ENCODE data around the gene AKT1. TPM values are rescaled to one million over a fixed set of nuclear protein-coding genes. Genes with fewer than 3 reads are reported as not detected.
A peak's percentile ranks its signal among the peaks of the same experiment; 100 is the strongest.

The AKT1 gene
- total RNA-seq, 3 donors from 2014 or later: 91.9 to 119 (median 116) TPM

DNA sequence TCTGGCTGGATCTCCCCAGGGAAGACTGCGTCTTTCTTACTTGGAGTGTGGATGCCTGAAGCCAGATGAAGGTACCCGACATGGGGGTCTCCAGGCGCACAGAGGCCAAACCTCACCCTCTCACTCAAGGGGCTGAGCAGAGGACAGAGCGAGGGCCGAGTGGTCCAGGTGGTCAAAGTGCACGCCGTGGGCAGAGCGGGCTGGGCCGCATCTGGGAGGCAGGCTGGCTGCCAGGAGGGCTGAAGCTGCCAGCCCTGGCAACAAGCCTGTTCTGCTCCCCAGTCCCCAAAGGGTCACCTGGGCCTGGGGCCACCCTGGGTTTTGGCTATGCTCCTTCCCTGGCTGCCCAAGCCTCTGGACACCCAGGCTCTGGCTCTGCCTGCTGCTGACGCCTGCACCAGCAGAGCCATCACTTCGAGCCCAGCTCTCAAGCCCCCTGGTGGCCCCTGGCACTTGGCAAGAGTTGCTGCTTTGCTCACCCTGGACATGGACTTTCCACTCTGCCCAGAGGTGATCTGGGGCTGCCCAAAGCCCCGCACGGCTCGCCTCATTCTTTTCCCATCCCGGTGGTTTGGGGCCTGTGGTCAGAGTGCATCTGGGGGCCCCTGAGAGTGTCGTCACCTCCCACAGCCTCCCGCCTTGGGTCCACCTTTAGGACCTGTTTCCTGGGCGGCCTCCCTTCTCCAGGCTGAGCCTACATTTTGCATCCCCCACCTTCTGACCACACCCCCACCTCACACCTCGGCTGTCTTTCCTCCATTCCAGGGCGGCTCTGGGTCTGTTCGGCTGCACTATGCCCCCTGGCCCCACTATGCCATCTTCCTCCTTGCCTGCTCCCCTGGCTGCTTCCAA lies 68.7 kb downstream of the AKT1 start:
- no peak for DNase-seq (ENCODE audit: low spot score in 2 of 2)
- Histone ChIP-seq H3K4me3 (no peak overlapping the region), H3K27ac (no peak overlapping the region), H3K9me3 (no peaks in the 10 kb centered on the region), H3K4me1 (peaks cover 11 to 16% of the 10 kb centered on the region in 2 donors), H3K27me3 (no peaks in the 10 kb centered on the region), H3K36me3 (no peaks in the 10 kb centered on the region)
- no peak for TF ChIP-seq POLR2AphosphoS5 (IDR thresholded peaks at IDR 0.05)
- intact Hi-C loops (cut with DNase I; ENCODE audit: low total_unique reads): no loop called here

DNA sequence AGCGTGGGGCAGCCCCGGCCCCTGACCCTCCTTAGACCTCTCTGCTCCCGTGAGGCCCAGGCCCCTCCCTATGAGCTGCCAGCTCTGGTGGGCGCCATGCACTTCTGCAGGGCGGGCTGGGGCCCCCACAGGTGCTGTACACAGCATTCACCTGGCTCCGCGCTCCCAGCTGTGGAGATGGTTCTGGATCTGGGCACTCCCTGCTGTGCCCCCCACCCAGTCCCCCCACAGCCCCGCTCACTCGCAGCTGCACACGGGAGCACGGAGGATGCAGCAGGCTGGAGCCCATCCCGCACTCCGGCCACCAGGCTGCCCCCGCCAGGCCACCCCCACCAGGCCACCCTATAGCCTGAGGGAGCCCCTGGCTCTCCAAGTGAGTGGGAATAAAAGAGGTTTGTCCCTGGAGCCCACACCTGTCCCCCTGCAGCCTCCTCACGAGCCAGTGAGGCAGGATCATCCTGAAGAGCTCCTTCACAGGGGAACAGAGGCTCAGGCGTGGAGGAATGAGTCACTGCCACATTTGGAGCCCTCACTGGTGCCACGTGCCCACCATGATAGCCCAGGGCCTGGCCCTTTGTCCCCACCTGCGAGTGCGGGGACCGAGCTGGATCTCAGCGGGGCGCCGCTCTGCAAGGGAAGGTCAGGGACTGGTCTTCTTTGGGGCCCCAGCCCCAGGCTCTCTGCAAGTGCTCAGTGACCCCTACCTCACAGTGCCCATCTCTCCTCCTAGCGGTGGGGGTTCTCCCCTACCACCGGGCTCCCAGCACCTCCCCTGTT lies 69.6 kb downstream of the AKT1 start:
- intact Hi-C loops (cut with DNase I; ENCODE audit: low total_unique reads): no loop called here
- Histone ChIP-seq H3K4me1 (peaks cover 11 to 16% of the 10 kb centered on the region in 2 donors), H3K4me3 (peak overlapping the region in 2 of 3 donors; percentile 75 to 96), H3K27me3 (no peaks in the 10 kb centered on the region), H3K9me3 (no peaks in the 10 kb centered on the region), H3K36me3 (no peaks in the 10 kb centered on the region), H3K27ac (no peak overlapping the region)
- no peak for DNase-seq (ENCODE audit: low spot score in 2 of 2)
- TF ChIP-seq POLR2A (IDR thresholded peaks at IDR 0.05) (no peak), POLR2AphosphoS5 (IDR thresholded peaks at IDR 0.05) (no peak)
- TF ChIP-seq, protein P1, sequence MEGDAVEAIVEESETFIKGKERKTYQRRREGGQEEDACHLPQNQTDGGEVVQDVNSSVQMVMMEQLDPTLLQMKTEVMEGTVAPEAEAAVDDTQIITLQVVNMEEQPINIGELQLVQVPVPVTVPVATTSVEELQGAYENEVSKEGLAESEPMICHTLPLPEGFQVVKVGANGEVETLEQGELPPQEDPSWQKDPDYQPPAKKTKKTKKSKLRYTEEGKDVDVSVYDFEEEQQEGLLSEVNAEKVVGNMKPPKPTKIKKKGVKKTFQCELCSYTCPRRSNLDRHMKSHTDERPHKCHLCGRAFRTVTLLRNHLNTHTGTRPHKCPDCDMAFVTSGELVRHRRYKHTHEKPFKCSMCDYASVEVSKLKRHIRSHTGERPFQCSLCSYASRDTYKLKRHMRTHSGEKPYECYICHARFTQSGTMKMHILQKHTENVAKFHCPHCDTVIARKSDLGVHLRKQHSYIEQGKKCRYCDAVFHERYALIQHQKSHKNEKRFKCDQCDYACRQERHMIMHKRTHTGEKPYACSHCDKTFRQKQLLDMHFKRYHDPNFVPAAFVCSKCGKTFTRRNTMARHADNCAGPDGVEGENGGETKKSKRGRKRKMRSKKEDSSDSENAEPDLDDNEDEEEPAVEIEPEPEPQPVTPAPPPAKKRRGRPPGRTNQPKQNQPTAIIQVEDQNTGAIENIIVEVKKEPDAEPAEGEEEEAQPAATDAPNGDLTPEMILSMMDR (IDR thresholded peaks at IDR 0.05): no peak

DNA sequence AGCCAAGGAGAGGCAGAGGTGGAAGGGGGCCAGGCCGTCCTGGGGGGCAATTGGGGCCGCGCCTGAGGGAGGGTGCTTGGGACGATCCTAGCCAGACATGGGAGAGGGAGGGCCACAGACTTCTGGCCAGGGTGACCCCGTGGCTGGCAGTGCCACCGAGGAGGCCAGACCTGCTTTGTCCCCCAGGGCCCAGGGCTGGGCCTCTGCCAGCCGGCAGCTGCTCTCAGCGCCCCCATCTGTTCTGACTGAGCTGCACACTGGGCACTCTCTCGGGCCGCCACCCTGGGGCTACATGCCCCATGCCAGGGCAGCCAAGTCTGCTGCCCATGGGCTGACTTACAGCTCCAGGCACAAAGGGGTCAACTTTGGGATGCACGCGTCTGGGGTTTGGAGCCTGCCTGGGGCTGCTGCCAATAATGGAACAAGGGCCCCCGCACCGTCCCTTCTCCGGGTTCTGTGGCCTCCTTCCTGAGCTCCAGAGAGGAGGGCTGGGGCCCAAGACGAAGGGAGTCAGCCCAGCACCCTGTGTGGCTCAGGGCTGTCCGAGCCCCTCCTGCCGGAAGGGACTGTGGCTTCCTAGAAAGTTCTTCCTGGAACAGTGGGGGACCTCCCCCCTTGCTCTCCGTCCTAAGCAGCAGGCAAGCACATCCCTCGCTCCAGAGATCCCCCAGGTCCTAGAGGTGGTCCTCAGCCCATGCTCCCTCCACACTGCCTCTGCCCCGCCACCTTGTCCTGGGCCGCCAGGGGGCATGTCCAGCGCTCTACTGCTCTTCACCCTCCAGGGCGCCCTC lies 70.4 kb downstream of the AKT1 start:
- Histone ChIP-seq H3K27me3 (no peaks in the 10 kb centered on the region), H3K27ac (peak overlapping the region in 1 of 2 donors; percentile 68), H3K36me3 (no peaks in the 10 kb centered on the region), H3K4me1 (peaks cover 11 to 16% of the 10 kb centered on the region in 2 donors), H3K4me3 (peak overlapping the region; percentile 53 to 96 (median 75)), H3K9me3 (no peaks in the 10 kb centered on the region)
- intact Hi-C loops (cut with DNase I; ENCODE audit: low total_unique reads): no loop called here
- DNase-seq (ENCODE audit: low spot score in 2 of 2): no peak
- TF ChIP-seq, protein P1 (IDR thresholded peaks at IDR 0.05): no peak
- no peak for TF ChIP-seq POLR2AphosphoS5 (IDR thresholded peaks at IDR 0.05)
- TF ChIP-seq POLR2A (IDR thresholded peaks at IDR 0.05): no peak

DNA sequence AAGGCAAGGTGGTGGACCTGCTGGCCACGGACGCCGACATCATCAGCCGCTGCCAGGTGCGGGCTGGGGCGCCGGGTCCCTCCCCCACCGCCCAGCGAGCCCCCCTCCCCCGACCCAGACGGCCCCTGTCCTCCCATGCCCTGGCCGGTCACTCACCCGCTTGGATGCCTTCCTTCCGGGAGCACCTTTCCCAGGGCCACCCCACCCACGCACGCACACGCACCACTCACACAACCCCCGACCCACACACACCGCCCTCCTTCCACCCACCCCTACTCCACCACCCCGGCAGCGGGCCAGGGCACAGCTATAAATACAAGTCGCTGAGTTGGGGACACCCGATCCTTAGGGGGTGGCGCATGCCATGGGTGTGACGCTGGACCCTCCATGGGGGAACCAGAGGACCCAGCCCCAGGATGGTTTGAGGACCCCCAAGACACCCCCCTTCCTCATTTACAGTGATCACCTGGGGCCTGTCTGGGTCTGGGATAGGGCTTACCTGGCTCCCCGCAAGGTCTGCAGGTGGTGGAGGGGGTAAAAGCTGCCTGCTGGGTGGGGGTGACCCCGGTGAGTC lies 71.1 kb downstream of the AKT1 start:
- H3K27me3 ChIP-seq: no peaks in the 10 kb centered on the region
- H3K4me3 ChIP-seq: peak overlapping the region; percentile 53 to 96 (median 75)
- TF ChIP-seq, protein P1 (IDR thresholded peaks at IDR 0.05): no peak
- TF ChIP-seq POLR2AphosphoS5 (IDR thresholded peaks at IDR 0.05): no peak
- no peak for TF ChIP-seq POLR2A (IDR thresholded peaks at IDR 0.05)
- peak overlapping the region; percentile 54 to 68 for H3K27ac ChIP-seq
- no peak for DNase-seq (ENCODE audit: low spot score in 2 of 2)
- H3K36me3 ChIP-seq: no peaks in the 10 kb centered on the region
- peaks cover 11 to 16% of the 10 kb centered on the region in 2 donors for H3K4me1 ChIP-seq
- H3K9me3 ChIP-seq: no peaks in the 10 kb centered on the region
- intact Hi-C loops (cut with DNase I; ENCODE audit: low total_unique reads): no loop called here
